ENCODE data around the gene S100PBP. TPM values are rescaled to one million over a fixed set of nuclear protein-coding genes. Genes with fewer than 3 reads are reported as not detected.
A peak's percentile ranks its signal among the peaks of the same experiment; 100 is the strongest.

S100PBP gene
- total and polyA plus RNA-seq, 9 of the 15 experiments (the other 6 are each of a cell fraction or from before 2014, with no cell fraction given), result 22.9 to 60.2 (median 32.9) TPM

- TF ChIP-seq ZBTB40 (IDR thresholded peaks at IDR 0.05) (peak; percentile 70), ZBTB40 (CRISPR knock-in tag; IDR thresholded peaks at IDR 0.05) (no peak), CGGBP1 (CRISPR knock-in tag; IDR thresholded peaks at IDR 0.05) (no peak), CEBPG (CRISPR knock-in tag; IDR thresholded peaks at IDR 0.05) (peak; percentile 99), CEBPG (tag; conservative IDR thresholded peaks at IDR 0.05 in 1 of 2, IDR thresholded peaks at IDR 0.05 in 1 of 2) (peak; percentile 98), HDAC1 (IDR thresholded peaks at IDR 0.05) (peak in 1 of 2 experiments; percentile 76; a peak in 2 of 4 replicates), SAP30 (IDR thresholded peaks at IDR 0.05; ENCODE audit: borderline replicate concordance, insufficient read depth, low read depth, low read length, poor library complexity, severe bottlenecking) (peak; percentile 25), MLLT1 (IDR thresholded peaks at IDR 0.05) (peak; percentile 83 to 85), FOXP1 (CRISPR knock-in tag; IDR thresholded peaks at IDR 0.05) (0 out of 2 replicates have a peak, but pooled peaks have one; percentile 43), MBD2 (IDR thresholded peaks at IDR 0.05; ENCODE audit: borderline replicate concordance, low read depth) (no peak), ARNT (IDR thresholded peaks at IDR 0.05) (peak in 1 of 2 experiments; percentile 55; a peak in 1 of 4 replicates), SMARCA5 (IDR thresholded peaks at IDR 0.05) (peak; percentile 29; the same call in 1 of the 2 replicates), ZNF699 (CRISPR knock-in tag; IDR thresholded peaks at IDR 0.05; ENCODE audit: insufficient replicate concordance) (no peak), CEBPB (tag; IDR thresholded peaks at IDR 0.05) (peak; percentile 97)
These were observed 3.3 kb upstream of the S100PBP start (continued) for GRCh38 chr1:32813941-32814739.

Data from K562 (cell line).